IPS-15b (cell line): Measurements from ENCODE around the gene LCNL1.

Experiments
- H3K27me3 ChIP-seq: one replicate; pipeline ENCODE4 v1.6.1; 2013; ENCODE audit warnings: low read length; ENCODE audit not compliant: control insufficient read depth, insufficient read depth
- H3K36me3 ChIP-seq: one replicate; pipeline ENCODE4 v1.6.1; 2013; ENCODE audit warnings: low read length; ENCODE audit not compliant: control insufficient read depth, insufficient read depth
- H3K4me1 ChIP-seq: one replicate; pipeline ENCODE4 v1.6.1; 2013; ENCODE audit warnings: mild to moderate bottlenecking, low read length; ENCODE audit not compliant: control insufficient read depth, insufficient read depth
- H3K4me3 ChIP-seq: one replicate; pipeline ENCODE4 v1.5.1; 2013; ENCODE audit warnings: low read depth, low read length
- H3K9ac ChIP-seq: one replicate; pipeline ENCODE4 v1.6.1; 2013; ENCODE audit warnings: low read depth, mild to moderate bottlenecking, low read length
- H3K9me3 ChIP-seq: one replicate; pipeline ENCODE4 v1.6.1; 2013; ENCODE audit warnings: mild to moderate bottlenecking, low read length; ENCODE audit not compliant: control insufficient read depth, insufficient read depth

LCNL1 gene

DNA sequence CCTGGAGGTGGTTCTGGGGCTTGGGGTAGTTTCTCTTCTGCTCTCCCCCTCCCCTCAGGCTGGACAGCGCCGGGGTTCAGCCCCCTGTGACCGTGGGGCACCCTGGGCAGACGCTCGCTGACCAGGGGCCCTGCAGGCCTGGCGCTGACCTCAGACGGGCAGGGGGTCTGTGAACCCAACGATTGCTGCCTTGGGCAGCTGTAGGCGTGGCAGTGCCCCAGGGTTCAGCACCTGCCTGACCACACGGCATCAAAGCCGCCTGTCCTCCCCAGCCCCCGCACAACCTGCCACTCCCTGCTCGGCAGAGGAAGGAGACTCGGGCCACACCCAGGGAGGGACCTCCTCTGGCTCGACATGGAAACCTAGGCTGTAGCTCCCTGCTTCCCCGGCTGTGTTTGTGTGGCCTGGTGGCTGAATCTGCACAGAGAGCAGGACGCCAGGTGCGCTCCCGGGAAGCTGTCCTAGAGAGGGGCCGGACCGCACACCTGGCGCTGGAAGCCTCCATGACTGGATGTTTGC, 18.6 kb upstream of the LCNL1 start:
- Histone ChIP-seq H3K4me3 (no peak overlapping the region), H3K9ac (no peak overlapping the region), H3K27me3 (no peaks in the 10 kb centered on the region), H3K4me1 (peaks cover 7% of the 10 kb centered on the region), H3K36me3 (no peaks in the 10 kb centered on the region), H3K9me3 (no peaks in the 10 kb centered on the region)

DNA sequence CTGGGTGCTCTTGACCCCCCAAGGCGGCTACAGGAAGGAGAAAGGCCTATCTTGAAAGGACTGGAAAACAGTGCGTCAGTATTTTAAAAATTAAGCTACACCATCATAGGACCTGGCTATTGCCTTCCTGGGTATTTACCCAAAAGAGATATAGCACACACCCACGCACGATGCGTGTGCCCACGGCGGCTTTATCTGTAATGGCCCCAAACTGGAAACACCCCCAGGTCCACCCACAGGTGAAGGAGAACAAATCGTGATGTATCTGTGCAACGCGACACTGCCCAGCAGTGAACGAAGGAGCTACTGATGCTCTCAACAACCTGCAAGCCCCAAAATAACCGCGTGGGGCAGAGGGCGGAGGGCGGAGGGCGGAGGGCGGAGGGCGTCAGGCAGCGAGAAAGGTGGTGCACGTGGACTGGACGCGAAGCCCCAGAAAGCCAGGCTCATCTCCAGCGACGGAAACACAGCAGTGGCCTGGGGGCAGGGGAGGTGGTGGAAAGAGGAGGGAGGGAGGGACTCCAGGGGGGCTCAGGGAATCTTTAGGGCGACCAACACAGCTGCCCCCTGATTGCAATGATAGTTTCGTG, 17.9 kb upstream of the LCNL1 start:
- Histone ChIP-seq H3K4me1 (peaks cover 7% of the 10 kb centered on the region), H3K36me3 (no peaks in the 10 kb centered on the region), H3K27me3 (no peaks in the 10 kb centered on the region), H3K4me3 (no peak overlapping the region), H3K9ac (no peak overlapping the region), H3K9me3 (no peaks in the 10 kb centered on the region)

DNA sequence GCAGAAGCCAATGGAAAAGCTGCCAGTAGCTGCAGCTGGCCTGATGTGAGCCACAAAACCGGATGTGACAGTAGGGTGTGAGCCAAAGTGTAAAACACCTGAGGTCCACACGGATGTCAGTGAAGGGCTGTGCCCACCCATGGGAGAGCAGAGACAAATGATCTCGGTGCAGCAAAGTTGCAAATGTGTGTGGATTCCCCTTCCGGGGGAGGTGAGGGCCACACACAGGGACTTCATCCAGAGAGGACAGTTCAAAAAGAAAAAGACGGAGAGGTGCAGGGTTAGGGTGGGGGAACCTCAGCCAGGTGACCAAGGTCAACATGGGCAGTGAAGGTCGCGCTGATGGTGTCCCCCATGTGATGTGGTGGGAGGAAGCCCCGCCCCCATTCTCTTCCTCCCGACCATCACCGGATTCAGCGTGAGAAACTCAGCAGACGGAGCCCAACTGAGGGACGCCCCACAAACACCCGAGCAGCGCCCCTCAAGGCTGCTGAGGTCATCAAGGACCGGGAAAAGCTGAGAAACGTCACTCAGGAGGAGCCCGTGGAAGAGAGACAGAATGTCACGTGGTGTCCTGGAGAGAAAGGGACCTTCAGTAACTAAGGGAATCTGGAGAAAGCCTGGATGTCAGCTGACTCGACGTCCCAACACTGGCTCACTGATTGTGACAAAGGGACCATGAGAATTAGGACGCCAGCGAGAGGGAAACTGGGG, 16.9 kb upstream of the LCNL1 start:
- Histone ChIP-seq H3K36me3 (no peaks in the 10 kb centered on the region), H3K9ac (no peak overlapping the region), H3K27me3 (no peaks in the 10 kb centered on the region), H3K4me1 (peaks cover 7% of the 10 kb centered on the region), H3K4me3 (no peak overlapping the region), H3K9me3 (no peaks in the 10 kb centered on the region)

DNA sequence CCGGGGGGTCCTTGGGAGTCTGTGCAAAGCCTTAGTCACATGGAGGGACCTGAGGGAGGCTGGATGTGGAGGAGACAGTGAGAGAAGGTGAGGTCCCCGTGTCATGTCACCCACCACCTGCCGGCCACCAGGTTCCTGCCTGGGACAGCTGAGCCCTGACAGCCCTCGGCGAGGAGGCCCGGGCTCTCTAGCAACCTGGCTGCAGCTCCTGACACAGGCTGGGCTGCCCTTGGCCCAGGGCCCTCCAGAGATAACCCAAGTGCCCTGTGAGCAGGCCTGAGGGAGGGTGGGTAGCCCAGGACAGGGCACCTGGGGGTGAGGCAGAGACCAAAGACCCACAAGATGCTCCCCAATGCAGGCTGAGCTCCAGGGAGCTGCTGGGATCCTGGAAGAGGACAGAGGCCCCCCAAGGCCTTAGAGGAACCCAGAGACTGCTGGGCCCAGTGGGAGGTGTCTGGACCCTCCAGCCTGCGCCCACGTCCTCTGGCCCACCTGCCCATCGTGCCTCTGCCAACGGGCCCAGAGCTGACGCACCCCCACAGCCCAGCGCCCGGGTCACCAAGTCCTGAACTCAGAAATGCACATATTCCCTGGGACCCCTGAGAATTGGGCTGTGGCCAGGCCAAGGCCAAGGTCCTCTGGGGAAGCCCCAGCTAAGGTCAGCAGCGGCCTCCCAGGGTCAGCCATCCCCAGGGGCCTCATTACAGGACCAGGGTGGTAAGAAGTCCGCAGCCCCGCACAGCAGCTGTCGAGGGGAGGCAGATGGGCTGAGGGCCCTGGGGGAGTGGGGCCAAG, 14.3 kb upstream of the LCNL1 start:
- no peaks in the 10 kb centered on the region for H3K36me3 ChIP-seq
- H3K27me3 ChIP-seq, result no peaks in the 10 kb centered on the region

DNA sequence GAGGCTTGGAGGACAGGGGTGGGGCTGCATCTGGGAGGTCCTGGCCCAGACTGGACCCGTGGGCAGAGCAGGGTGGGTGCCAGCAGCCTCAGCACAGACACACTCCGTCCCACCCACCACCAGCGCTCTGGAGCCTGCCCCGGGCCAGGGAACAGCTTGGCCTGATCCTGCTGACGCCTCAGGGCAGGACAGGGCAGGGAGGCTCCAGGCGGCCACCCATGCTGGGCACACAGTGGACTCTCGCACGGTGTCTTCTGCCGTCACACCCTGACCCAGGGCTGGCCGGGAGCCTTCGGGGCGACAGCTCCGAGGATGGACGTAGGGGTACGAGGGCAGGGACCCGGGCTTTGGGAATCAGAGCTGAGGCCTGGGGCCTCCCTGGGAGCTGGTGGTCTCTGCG, 13.6 kb upstream of the LCNL1 start:
- Histone ChIP-seq H3K36me3 (no peaks in the 10 kb centered on the region), H3K4me1 (peaks cover 7% of the 10 kb centered on the region), H3K4me3 (no peak overlapping the region), H3K9ac (no peak overlapping the region), H3K9me3 (no peaks in the 10 kb centered on the region), H3K27me3 (no peaks in the 10 kb centered on the region)

More for the DNA sequence above, 14.3 kb upstream of the LCNL1 start:
- Histone ChIP-seq H3K4me3 (no peak overlapping the region), H3K9ac (no peak overlapping the region), H3K4me1 (peaks cover 7% of the 10 kb centered on the region), H3K9me3 (no peaks in the 10 kb centered on the region)

DNA sequence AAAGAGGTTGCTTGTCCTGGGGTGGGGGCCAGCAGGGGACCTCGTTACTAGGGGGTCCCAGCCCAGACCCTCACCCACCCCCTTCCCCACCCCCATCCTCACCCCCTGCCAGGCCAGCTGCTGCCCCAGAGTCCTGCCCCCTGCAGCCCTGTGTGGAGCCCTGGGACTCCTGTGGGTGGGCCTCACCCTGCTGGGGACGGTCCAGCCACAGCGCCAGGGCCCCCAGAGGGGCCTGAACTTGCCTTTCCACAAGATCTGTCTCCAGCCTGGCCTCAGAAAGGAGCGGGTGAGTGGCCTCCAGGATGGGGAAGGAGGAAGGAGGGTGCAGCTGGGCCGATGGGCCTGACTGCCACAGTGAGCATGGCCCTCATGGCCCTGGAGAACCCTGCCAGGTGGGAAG, 13.0 kb upstream of the LCNL1 start:
- Histone ChIP-seq H3K9me3 (no peaks in the 10 kb centered on the region), H3K9ac (no peak overlapping the region), H3K4me1 (peaks cover 7% of the 10 kb centered on the region), H3K36me3 (no peaks in the 10 kb centered on the region), H3K27me3 (no peaks in the 10 kb centered on the region), H3K4me3 (no peak overlapping the region)

DNA sequence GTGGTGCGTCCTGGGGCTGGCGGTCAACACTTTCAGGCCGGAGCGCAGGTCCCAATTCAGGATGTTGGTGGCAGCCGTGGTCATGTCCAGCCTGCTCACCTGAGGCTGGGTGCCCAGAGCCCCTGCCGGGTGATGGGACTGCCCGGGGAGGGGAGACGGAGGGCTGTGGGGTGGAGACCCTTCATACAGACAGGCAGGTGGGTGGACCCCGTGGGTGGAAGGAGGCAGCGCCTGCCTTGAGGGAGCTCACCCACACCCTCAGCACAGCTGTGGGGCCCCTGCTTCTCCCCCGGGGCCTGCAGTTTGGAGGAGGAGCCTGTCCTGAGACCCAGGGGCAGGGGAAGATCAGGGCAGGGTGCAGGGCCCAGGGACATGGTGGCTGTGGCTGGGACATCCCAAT, 12.4 kb upstream of the LCNL1 start:
- H3K27me3 ChIP-seq, result no peaks in the 10 kb centered on the region
- no peaks in the 10 kb centered on the region for H3K36me3 ChIP-seq
- peaks cover 7% of the 10 kb centered on the region for H3K4me1 ChIP-seq
- no peak overlapping the region for H3K9ac ChIP-seq
- no peaks in the 10 kb centered on the region for H3K9me3 ChIP-seq
- H3K4me3 ChIP-seq, result no peak overlapping the region

DNA sequence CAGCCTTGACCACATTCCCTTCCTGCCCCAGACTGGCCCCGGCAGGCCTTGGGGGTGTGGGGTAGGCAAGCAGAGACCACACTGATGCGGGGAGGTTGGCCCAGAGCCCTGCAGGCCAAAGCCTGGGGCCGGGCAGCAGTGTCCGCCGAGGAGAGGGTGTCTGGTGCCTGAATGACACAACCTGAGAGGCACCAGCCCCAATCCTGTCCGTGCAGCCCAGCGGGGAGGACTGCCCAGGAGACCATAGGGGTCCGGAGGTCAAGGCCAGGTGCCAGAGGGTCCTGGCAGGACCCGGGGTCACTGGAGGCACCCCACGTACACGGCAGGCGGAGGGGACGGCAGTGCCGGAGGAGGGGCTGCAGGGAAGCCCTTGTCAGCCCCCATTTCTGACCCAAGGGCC, 11.0 kb upstream of the LCNL1 start:
- Histone ChIP-seq H3K36me3 (no peaks in the 10 kb centered on the region), H3K9me3 (no peaks in the 10 kb centered on the region), H3K4me1 (no peaks in the 10 kb centered on the region), H3K4me3 (no peak overlapping the region), H3K9ac (no peak overlapping the region), H3K27me3 (no peaks in the 10 kb centered on the region)

DNA sequence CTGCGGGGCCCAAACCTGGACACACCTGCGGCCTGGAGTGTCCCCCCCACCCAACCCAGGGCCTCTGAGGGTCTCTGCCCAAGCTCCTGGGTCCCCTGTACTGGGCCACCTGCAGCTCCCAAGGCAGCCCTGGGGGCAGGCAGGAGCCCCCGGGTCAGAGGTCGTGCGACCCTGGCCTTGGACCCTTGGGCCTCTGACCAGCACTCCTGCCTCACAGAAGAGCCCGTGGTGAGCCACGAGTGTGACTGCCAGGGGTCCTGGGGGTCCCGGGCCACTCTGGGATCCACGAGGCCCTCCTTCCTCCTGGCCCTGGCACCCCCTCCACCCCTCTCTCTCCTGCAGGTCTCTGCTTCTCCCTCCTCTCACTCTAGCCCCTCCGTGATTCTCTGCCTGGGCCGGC, 10.5 kb upstream of the LCNL1 start:
- Histone ChIP-seq H3K4me1 (no peaks in the 10 kb centered on the region), H3K4me3 (no peak overlapping the region), H3K9ac (no peak overlapping the region), H3K27me3 (no peaks in the 10 kb centered on the region), H3K36me3 (no peaks in the 10 kb centered on the region), H3K9me3 (no peaks in the 10 kb centered on the region)

DNA sequence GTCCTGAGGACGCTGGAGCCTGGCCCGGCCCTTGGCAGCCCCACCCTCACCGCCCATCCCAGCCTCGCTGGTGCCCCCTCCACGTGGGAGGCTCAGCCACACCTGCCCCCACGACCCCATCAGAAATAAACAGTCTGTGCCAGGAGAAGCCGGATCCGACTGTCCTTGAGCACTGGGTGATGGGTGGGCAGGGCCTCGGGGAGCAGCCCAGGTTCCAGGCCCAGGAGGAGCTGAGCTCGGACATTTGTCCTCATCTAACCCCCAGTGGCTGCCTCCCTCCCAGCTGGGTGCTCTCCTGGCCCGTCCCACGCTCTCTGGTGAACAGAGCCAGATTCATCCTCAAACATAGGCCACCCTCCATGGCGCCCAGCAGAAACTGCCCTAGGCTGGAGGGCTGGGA, 10.1 kb upstream of the LCNL1 start:
- Histone ChIP-seq H3K27me3 (no peaks in the 10 kb centered on the region), H3K4me1 (no peaks in the 10 kb centered on the region)

DNA sequence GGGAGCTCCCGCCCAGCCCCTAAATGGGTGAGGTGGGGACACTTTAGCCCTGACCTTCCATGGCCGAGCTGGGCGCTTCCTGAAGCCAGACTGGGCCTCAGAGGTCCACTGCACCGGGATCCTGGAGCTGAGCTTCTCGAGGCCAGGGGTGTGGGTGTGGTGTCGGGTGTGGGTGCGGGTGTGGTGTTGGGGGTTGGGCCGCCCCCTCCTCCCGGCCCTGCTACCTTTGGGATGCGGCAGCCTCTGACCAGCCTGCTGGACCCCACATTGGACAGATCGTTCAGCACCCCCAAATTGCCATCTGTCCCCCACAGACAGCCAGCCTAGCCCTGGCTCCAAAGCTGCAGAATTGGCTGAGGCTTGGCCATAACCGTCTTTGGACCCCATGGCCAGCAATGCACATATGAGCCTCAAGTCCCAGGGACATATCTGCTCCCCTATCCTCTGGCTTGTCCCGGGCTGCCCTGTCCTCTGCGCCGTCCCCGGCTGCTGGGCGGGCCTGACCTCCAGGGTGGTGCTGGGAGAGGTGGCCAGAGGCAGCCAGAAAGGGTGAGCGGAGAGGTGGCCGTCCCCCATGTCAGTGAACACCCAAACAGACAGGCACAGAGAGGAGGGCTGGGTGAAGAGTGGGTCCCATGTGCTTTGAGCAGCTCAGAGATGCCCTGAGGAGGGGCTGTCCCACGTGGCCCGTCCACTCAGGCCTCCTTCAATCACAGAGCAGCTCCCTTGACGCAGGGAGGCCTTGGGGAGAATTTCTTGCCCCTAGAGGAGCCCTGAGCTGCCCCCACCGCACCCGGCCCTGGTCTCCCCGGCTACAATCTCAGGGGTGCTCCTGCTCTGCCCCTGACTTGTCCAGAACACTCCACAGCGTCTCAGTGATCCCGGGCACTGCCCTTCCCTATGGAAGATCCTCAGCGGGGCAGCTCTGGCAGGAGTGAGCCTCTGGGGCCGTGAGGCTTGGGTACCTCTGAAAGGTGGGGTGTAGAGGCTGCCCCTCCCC, 8.9 kb upstream of the LCNL1 start:
- Histone ChIP-seq H3K9ac (no peak overlapping the region), H3K4me1 (no peaks in the 10 kb centered on the region), H3K36me3 (no peaks in the 10 kb centered on the region), H3K27me3 (no peaks in the 10 kb centered on the region), H3K9me3 (no peaks in the 10 kb centered on the region), H3K4me3 (no peak overlapping the region)

More for the DNA sequence above, 10.1 kb upstream of the LCNL1 start:
- H3K9ac ChIP-seq, result no peak overlapping the region
- no peaks in the 10 kb centered on the region for H3K9me3 ChIP-seq
- no peaks in the 10 kb centered on the region for H3K36me3 ChIP-seq
- H3K4me3 ChIP-seq, result no peak overlapping the region
